ENCODE results near the gene DNAI2. TPM values are rescaled to one million over a fixed set of nuclear protein-coding genes. Genes with fewer than 3 reads are reported as not detected.

Gene DNAI2
- total RNA-seq, 1 experiment from 2014 or later = 0.26 TPM

GRCh38 chr17:74295625-74296547, 21.9 kb downstream of the DNAI2 start (continued):
- TF ChIP-seq PREB (CRISPR knock-in tag; IDR thresholded peaks at IDR 0.05; ENCODE audit: borderline replicate concordance) (no peak), ZBTB21 (CRISPR knock-in tag; IDR thresholded peaks at IDR 0.05; ENCODE audit: borderline replicate concordance) (no peak), FOXP4 (CRISPR knock-in tag; IDR thresholded peaks at IDR 0.05) (no peak), FOXK1 (CRISPR knock-in tag; IDR thresholded peaks at IDR 0.05) (no peak), NR2C2 (CRISPR knock-in tag; IDR thresholded peaks at IDR 0.05) (no peak), MXD4 (CRISPR knock-in tag; IDR thresholded peaks at IDR 0.05; ENCODE audit: borderline replicate concordance) (no peak), ZNF232 (CRISPR knock-in tag; IDR thresholded peaks at IDR 0.05) (no peak), SP1 (CRISPR knock-in tag; conservative IDR thresholded peaks at IDR 0.05) (no peak)
- TF ChIP-seq, protein P1, sequence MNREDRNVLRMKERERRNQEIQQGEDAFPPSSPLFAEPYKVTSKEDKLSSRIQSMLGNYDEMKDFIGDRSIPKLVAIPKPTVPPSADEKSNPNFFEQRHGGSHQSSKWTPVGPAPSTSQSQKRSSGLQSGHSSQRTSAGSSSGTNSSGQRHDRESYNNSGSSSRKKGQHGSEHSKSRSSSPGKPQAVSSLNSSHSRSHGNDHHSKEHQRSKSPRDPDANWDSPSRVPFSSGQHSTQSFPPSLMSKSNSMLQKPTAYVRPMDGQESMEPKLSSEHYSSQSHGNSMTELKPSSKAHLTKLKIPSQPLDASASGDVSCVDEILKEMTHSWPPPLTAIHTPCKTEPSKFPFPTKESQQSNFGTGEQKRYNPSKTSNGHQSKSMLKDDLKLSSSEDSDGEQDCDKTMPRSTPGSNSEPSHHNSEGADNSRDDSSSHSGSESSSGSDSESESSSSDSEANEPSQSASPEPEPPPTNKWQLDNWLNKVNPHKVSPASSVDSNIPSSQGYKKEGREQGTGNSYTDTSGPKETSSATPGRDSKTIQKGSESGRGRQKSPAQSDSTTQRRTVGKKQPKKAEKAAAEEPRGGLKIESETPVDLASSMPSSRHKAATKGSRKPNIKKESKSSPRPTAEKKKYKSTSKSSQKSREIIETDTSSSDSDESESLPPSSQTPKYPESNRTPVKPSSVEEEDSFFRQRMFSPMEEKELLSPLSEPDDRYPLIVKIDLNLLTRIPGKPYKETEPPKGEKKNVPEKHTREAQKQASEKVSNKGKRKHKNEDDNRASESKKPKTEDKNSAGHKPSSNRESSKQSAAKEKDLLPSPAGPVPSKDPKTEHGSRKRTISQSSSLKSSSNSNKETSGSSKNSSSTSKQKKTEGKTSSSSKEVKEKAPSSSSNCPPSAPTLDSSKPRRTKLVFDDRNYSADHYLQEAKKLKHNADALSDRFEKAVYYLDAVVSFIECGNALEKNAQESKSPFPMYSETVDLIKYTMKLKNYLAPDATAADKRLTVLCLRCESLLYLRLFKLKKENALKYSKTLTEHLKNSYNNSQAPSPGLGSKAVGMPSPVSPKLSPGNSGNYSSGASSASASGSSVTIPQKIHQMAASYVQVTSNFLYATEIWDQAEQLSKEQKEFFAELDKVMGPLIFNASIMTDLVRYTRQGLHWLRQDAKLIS (CRISPR knock-in tag; IDR thresholded peaks at IDR 0.05; ENCODE audit: borderline replicate concordance) = no peak
- TF ChIP-seq, protein P2, sequence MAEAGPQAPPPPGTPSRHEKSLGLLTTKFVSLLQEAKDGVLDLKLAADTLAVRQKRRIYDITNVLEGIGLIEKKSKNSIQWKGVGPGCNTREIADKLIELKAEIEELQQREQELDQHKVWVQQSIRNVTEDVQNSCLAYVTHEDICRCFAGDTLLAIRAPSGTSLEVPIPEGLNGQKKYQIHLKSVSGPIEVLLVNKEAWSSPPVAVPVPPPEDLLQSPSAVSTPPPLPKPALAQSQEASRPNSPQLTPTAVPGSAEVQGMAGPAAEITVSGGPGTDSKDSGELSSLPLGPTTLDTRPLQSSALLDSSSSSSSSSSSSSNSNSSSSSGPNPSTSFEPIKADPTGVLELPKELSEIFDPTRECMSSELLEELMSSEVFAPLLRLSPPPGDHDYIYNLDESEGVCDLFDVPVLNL (CRISPR knock-in tag; IDR thresholded peaks at IDR 0.05; ENCODE audit: borderline replicate concordance, low read depth) = no peak

GRCh38 chr17:74296548-74296936, 22.5 kb downstream of the DNAI2 start:
- ATAC-seq = peak; percentile 74
- DNase-seq (ENCODE audit: low spot score) = peak; percentile 56
- Mint-ChIP-seq H3K27ac (no peak overlapping the region), H3K4me1 (no peaks in the 10 kb centered on the region), H3K36me3 (no peaks in the 10 kb centered on the region), H3K9me3 (peaks cover 4% of the 10 kb centered on the region), H3K4me3 (no peak overlapping the region), H3K27me3 (ENCODE audit: low read depth) (peaks cover 2% of the 10 kb centered on the region; the same call in 1 of the 2 replicates)
- POLR2A ChIA-PET = no interaction called here
- TF ChIP-seq ZNF263 (CRISPR knock-in tag; IDR thresholded peaks at IDR 0.05; ENCODE audit: low read depth) (no peak), NFYB (CRISPR knock-in tag; conservative IDR thresholded peaks at IDR 0.05; ENCODE audit: low read depth) (no peak), E2F1 (CRISPR knock-in tag; IDR thresholded peaks at IDR 0.05) (no peak), GRHL2 (CRISPR knock-in tag; IDR thresholded peaks at IDR 0.05; ENCODE audit: insufficient replicate concordance, severe bottlenecking) (no peak), FOXP4 (CRISPR knock-in tag; IDR thresholded peaks at IDR 0.05) (no peak), JAZF1 (CRISPR knock-in tag; IDR thresholded peaks at IDR 0.05) (no peak)
- CTCF ChIA-PET = interaction anchor here (0.6 to 8.3 kb wide), 30 partner anchors 9 to 375 kb away, joined by 3 to 112 read pairs (median 6); partner anchors contain the start of genes BTBD17, CD300LB, DNAI2 and GPR142

Measured in WTC11 (cell line).